ENCODE results near the gene COL11A1. TPM values are rescaled to one million over a fixed set of nuclear protein-coding genes. Genes with fewer than 3 reads are reported as not detected.

The COL11A1 gene
- total and polyA plus RNA-seq, 2 of the 4 experiments (the other 2 are of a cell fraction) = 4.6 to 5.2 TPM

DNA sequence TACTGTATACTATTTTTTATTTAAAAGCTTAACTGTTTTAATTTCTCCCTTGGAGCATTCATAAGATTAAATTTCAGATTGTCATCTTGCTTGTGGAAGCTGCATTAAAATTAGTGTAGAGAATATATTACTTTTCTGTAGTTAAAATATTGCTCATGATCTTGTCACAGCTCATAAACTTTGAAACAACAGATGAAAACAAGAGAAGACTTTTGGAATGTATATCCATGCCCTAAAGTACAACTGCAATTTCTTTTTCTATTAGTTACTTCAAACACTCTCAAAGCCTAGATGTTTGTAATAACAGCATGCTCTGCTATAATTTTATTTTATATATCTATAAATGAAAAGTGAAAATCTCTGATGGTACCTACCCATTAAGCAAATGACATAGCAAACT lies 155.9 kb downstream of the COL11A1 start:
- no TSS peak for BruUV-seq (replicated peaks)
- Histone ChIP-seq H2BK20ac (ENCODE audit: low read depth, low read length) (no peak overlapping the region), H4K5ac (ENCODE audit: low read depth, low read length) (no peak overlapping the region), H3K4ac (ENCODE audit: low read depth, low read length) (no peak overlapping the region), H3K56ac (ENCODE audit: extremely low read depth, insufficient read depth, low read length) (no peak overlapping the region), H4K91ac (ENCODE audit: insufficient read depth, low read depth, low read length) (no peak overlapping the region), H4K8ac (ENCODE audit: low read depth in 2 of 2, low read length in 2 of 2) (no peak overlapping the region), H3K9me3 (ENCODE audit: control insufficient read depth, insufficient read depth, low read length) (no peaks in the 10 kb centered on the region), H3K27ac (ENCODE audit: insufficient read depth, low read length) (no peak overlapping the region), H3K36me3 (ENCODE audit: control insufficient read depth, insufficient read depth, low read length) (no peaks in the 10 kb centered on the region), H3K9ac (ENCODE audit: low read depth, low read length) (no peak overlapping the region), H3K4me1 (ENCODE audit: control insufficient read depth, insufficient read depth, low read length) (no peaks in the 10 kb centered on the region), H3K14ac (replicated peaks; ENCODE audit: low read depth, low read length) (no peak overlapping the region), H2AK5ac (ENCODE audit: low read depth, low read length) (no peak overlapping the region), H2BK15ac (ENCODE audit: low read depth, low read length) (no peak overlapping the region), H3K23ac (ENCODE audit: low read depth, low read length) (no peak overlapping the region), H3K79me1 (ENCODE audit: low read depth in 1 of 2, low read length in 2 of 2) (no peaks in the 10 kb centered on the region), H3K4me2 (ENCODE audit: low read depth, low read length) (no peak overlapping the region), H2AFZ (replicated peaks; ENCODE audit: low read length, poor library complexity) (no peak overlapping the region), H3K9me1 (ENCODE audit: insufficient read depth, low read length) (no peaks in the 10 kb centered on the region), H4K20me1 (ENCODE audit: insufficient read depth, low read length) (no peaks in the 10 kb centered on the region), H3K4me3 (ENCODE audit: insufficient read depth, low read depth, low read length) (no peak overlapping the region), H3K18ac (ENCODE audit: low read depth, low read length) (no peak overlapping the region), H2AK9ac (replicated peaks; ENCODE audit: low read depth, low read length, poor library complexity) (no peak overlapping the region), H2BK5ac (ENCODE audit: low read depth, low read length, poor library complexity, severe bottlenecking) (no peak overlapping the region), H3K27me3 (ENCODE audit: control insufficient read depth, insufficient read depth, low read length) (no peaks in the 10 kb centered on the region), H2BK120ac (ENCODE audit: low read depth, low read length) (no peak overlapping the region)
- CTCF ChIA-PET = no interaction called here
- TF ChIP-seq MAFK (IDR thresholded peaks at IDR 0.05; ENCODE audit: low read depth, low read length) (no peak), MAZ (IDR thresholded peaks at IDR 0.05; ENCODE audit: borderline replicate concordance, low read depth, low read length) (no peak), FOS (IDR thresholded peaks at IDR 0.05; ENCODE audit: low read depth, low read length) (no peak), RAD21 (IDR thresholded peaks at IDR 0.05; ENCODE audit: low read length) (no peak), SMC3 (IDR thresholded peaks at IDR 0.05; ENCODE audit: low read depth, low read length) (no peak), POLR2A (IDR thresholded peaks at IDR 0.05; ENCODE audit: low read depth, low read length) (no peak), RFX5 (IDR thresholded peaks at IDR 0.05; ENCODE audit: low read depth, low read length) (no peak)
- TF ChIP-seq, protein P1, sequence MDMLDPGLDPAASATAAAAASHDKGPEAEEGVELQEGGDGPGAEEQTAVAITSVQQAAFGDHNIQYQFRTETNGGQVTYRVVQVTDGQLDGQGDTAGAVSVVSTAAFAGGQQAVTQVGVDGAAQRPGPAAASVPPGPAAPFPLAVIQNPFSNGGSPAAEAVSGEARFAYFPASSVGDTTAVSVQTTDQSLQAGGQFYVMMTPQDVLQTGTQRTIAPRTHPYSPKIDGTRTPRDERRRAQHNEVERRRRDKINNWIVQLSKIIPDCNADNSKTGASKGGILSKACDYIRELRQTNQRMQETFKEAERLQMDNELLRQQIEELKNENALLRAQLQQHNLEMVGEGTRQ (IDR thresholded peaks at IDR 0.05; ENCODE audit: low read depth, low read length) = no peak
- TF ChIP-seq, protein P2, sequence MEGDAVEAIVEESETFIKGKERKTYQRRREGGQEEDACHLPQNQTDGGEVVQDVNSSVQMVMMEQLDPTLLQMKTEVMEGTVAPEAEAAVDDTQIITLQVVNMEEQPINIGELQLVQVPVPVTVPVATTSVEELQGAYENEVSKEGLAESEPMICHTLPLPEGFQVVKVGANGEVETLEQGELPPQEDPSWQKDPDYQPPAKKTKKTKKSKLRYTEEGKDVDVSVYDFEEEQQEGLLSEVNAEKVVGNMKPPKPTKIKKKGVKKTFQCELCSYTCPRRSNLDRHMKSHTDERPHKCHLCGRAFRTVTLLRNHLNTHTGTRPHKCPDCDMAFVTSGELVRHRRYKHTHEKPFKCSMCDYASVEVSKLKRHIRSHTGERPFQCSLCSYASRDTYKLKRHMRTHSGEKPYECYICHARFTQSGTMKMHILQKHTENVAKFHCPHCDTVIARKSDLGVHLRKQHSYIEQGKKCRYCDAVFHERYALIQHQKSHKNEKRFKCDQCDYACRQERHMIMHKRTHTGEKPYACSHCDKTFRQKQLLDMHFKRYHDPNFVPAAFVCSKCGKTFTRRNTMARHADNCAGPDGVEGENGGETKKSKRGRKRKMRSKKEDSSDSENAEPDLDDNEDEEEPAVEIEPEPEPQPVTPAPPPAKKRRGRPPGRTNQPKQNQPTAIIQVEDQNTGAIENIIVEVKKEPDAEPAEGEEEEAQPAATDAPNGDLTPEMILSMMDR (conservative IDR thresholded peaks at IDR 0.05; ENCODE audit: low read depth, low read length) = no peak
- TF ChIP-seq, protein P3, sequence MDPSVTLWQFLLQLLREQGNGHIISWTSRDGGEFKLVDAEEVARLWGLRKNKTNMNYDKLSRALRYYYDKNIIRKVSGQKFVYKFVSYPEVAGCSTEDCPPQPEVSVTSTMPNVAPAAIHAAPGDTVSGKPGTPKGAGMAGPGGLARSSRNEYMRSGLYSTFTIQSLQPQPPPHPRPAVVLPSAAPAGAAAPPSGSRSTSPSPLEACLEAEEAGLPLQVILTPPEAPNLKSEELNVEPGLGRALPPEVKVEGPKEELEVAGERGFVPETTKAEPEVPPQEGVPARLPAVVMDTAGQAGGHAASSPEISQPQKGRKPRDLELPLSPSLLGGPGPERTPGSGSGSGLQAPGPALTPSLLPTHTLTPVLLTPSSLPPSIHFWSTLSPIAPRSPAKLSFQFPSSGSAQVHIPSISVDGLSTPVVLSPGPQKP (IDR thresholded peaks at IDR 0.05; ENCODE audit: borderline replicate concordance, low read depth, low read length) = no peak
- DNase-seq = no peak
- POLR2A ChIA-PET (ENCODE audit: unreplicated experiment) = no interaction called here
- intact Hi-C loops (cut with micrococcal nuclease) = no loop called here
- in situ Hi-C loops (cut with MboI; ENCODE audit: low sequenced_read_pairs) = loop anchor here (25.0 kb wide), 1 partner anchor 390 kb away; no protein-coding TSS in a partner anchor
- dilution Hi-C loops (cut with HindIII; ENCODE audit: low sequenced_read_pairs, unreplicated experiment) = no loop called here
- no peak for ATAC-seq (ENCODE audit: low read depth)

Data from IMR-90 (cell line).